Measurements from ENCODE around the gene ZNF865. TPM values are rescaled to one million over a fixed set of nuclear protein-coding genes. Genes with fewer than 3 reads are reported as not detected.
A peak's percentile ranks its signal among the peaks of the same experiment; 100 is the strongest.

ZNF865 gene
- total RNA-seq, 1 experiment from 2014 or later, result 13.2 TPM

DNA sequence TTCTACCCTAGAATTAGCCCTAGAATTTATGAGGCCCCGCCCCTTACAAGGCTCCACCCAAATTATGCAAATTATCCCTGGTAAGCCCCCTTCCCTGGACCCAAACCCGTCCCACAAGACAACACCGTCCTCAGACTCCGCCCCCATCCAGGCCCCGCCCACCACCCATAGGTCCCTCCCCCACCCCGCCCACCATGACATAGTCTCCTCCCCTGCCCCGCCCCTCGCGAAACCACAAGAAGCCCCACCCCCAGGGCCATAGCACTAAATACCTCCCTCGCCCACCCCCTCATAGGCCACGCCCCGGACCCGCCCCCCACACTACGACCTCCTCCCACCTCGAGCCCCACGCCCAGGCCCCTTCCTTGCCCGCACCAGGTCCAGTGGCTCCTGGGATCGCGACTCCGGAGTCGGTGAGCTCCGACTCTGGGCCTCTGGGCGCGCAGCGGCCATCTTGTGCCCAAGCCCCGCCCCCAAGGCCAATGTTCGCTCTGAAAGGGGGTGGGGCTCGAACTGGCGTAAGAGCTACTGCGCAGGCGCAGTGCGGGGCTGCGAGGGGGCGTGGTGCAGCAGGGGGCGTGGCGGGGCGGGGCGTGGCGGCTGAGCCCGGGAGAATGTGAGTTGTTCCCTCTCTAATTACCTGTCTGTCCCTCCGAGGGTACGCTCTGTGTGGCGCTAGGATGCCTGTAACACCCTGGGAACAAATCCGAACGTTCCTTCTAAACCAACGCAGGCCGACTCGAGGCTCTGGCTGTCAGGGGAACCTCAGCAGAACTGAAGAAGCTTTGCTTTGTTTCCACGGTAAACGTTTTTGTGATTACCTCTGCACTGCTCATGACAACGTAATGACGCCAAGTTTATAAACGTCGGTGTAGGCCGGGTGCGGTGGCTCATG is 18.9 kb downstream of the ZNF865 start, which contains the start of gene ZNF784:
ZNF784 (minus strand) TSS at position 458 of the 895 bp plus-strand sequence; CDS start at position 453, 5 bp downstream.
- Histone ChIP-seq H3K9me3 (0 out of 2 replicates have a peak, but pooled peaks cover 6% of the 10 kb centered on the region), H3K36me3 (ENCODE audit: control insufficient read depth, insufficient read depth, low read length) (no peaks in the 10 kb centered on the region), H3K27me3 (replicated peaks; ENCODE audit: control insufficient read depth, insufficient read depth, low read length) (no peaks in the 10 kb centered on the region), H3K4me1 (no peaks in the 10 kb centered on the region), H3K4me3 (ENCODE audit: low read depth, low read length) (peak within 1 kb of the TSS; percentile 74)
- H3K27me3 Mint-ChIP-seq (ENCODE audit: insufficient read depth, unreplicated experiment), result no peaks in the 10 kb centered on the region
- H3K4me1 Mint-ChIP-seq (ENCODE audit: low read depth, unreplicated experiment), result peaks cover 7% of the 10 kb centered on the region
- no TSS peak for BruUV-seq (replicated peaks)
- H3K9me3 Mint-ChIP-seq (ENCODE audit: unreplicated experiment), result no peaks in the 10 kb centered on the region
- H3K27ac Mint-ChIP-seq (ENCODE audit: unreplicated experiment), result peak within 1 kb of the TSS; percentile 85
- peak within 1 kb of the TSS; percentile 73 for H3K4me3 Mint-ChIP-seq (ENCODE audit: unreplicated experiment)
- TF ChIP-seq, protein P1, sequence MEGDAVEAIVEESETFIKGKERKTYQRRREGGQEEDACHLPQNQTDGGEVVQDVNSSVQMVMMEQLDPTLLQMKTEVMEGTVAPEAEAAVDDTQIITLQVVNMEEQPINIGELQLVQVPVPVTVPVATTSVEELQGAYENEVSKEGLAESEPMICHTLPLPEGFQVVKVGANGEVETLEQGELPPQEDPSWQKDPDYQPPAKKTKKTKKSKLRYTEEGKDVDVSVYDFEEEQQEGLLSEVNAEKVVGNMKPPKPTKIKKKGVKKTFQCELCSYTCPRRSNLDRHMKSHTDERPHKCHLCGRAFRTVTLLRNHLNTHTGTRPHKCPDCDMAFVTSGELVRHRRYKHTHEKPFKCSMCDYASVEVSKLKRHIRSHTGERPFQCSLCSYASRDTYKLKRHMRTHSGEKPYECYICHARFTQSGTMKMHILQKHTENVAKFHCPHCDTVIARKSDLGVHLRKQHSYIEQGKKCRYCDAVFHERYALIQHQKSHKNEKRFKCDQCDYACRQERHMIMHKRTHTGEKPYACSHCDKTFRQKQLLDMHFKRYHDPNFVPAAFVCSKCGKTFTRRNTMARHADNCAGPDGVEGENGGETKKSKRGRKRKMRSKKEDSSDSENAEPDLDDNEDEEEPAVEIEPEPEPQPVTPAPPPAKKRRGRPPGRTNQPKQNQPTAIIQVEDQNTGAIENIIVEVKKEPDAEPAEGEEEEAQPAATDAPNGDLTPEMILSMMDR (IDR thresholded peaks at IDR 0.05; ENCODE audit: insufficient read depth in 1 of 2, low read depth in 1 of 2, low read length in 1 of 2, severe bottlenecking in 1 of 2, unreplicated experiment in 1 of 2), result no peak
- H3K36me3 Mint-ChIP-seq (ENCODE audit: insufficient read depth, unreplicated experiment), result peaks cover 31% of the 10 kb centered on the region
- POLR2A ChIA-PET, result interaction anchor here (0.5 to 1.5 kb wide), 15 partner anchors 8 to 322 kb away, joined by 3 to 18 read pairs (median 4); partner anchors contain the start of genes FIZ1, ISOC2, KMT5C and UBE2S
- intact Hi-C loops (cut with micrococcal nuclease; ENCODE audit: unreplicated experiment), result loop anchor here (1.0 to 2.0 kb wide), 3 partner anchors 18 to 44 kb away; partner anchors contain the start of genes FIZ1 and ZNF579
- peak; percentile 94 to 97 for DNase-seq
- CTCF ChIA-PET, result interaction anchor here (0.5 to 2.1 kb wide), 16 partner anchors 8 to 866 kb away, joined by 3 to 30 read pairs (median 4); partner anchors contain the start of genes KMT5C, TMEM238 and ZNF865

DNA sequence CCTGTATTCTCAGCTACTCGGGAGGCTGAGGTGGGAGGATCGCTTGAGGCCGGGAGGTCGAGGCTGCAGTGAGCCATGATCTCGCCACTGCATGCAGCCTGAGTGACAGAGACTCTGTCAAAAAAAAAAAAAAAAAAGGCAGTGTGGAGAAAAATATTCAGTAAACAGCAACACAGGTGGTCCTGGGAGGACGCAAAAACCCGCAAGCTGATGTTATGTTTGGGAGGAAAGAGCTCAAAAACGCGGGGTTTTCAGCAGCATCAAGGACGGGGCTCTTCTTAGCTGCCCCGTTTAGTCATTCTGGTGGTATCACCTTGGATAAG is 19.5 kb downstream of the ZNF865 start:
- peak overlapping the region; percentile 73 for H3K4me3 Mint-ChIP-seq (ENCODE audit: unreplicated experiment)
- H3K27me3 Mint-ChIP-seq (ENCODE audit: insufficient read depth, unreplicated experiment), result no peaks in the 10 kb centered on the region
- Histone ChIP-seq H3K9me3 (0 out of 2 replicates have a peak, but pooled peaks cover 6% of the 10 kb centered on the region), H3K36me3 (ENCODE audit: control insufficient read depth, insufficient read depth, low read length) (no peaks in the 10 kb centered on the region), H3K4me3 (ENCODE audit: low read depth, low read length) (peak overlapping the region; percentile 74), H3K27me3 (replicated peaks; ENCODE audit: control insufficient read depth, insufficient read depth, low read length) (no peaks in the 10 kb centered on the region), H3K4me1 (no peaks in the 10 kb centered on the region)
- ChIA-PET CTCF (interaction anchor here (0.6 to 2.1 kb wide), 15 partner anchors 8 to 865 kb away, joined by 3 to 30 read pairs (median 4); partner anchors contain the start of genes KMT5C, TMEM238 and ZNF865), POLR2A (interaction anchor here (0.5 to 1.5 kb wide), 12 partner anchors 8 to 323 kb away, joined by 3 to 18 read pairs (median 4); partner anchors contain the start of genes FIZ1, ISOC2, UBE2S and ZNF628)
- TF ChIP-seq, protein P1 (IDR thresholded peaks at IDR 0.05; ENCODE audit: insufficient read depth in 1 of 2, low read depth in 1 of 2, low read length in 1 of 2, severe bottlenecking in 1 of 2, unreplicated experiment in 1 of 2), result no peak
- H3K4me1 Mint-ChIP-seq (ENCODE audit: low read depth, unreplicated experiment), result peaks cover 7% of the 10 kb centered on the region
- TSS peak; percentile 59 for BruUV-seq (replicated peaks)
- H3K9me3 Mint-ChIP-seq (ENCODE audit: unreplicated experiment), result no peaks in the 10 kb centered on the region
- intact Hi-C loops (cut with micrococcal nuclease; ENCODE audit: unreplicated experiment), result loop anchor here (2.0 kb wide), 1 partner anchor 44 kb away; the partner anchor contains the start of gene ZNF579
- DNase-seq, result no peak
- H3K36me3 Mint-ChIP-seq (ENCODE audit: insufficient read depth, unreplicated experiment), result peaks cover 25% of the 10 kb centered on the region
- H3K27ac Mint-ChIP-seq (ENCODE audit: unreplicated experiment), result peak overlapping the region; percentile 85

DNA sequence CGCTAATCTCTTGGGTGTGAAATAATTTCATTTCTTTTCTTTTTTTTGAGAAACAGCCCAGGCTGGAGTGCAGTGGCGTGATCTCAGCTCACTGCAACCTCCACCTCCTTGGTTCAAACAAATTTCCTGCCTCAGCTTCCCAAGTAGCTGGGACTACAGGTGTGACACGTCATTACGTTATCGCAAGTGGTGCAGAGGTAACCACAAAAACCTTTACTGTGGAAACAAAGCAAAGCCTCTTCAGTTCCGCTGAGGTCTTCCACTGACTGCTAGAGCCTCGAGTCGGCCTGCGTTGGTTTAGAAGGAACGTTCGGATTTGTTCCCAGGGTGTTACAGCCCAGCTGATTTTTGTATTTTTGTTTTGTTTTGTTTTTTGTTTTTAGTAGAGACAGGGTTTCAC is 20.9 kb downstream of the ZNF865 start:
- intact Hi-C loops (cut with micrococcal nuclease; ENCODE audit: unreplicated experiment), result no loop called here
- Mint-ChIP-seq H3K27ac (ENCODE audit: unreplicated experiment) (no peak overlapping the region), H3K4me1 (ENCODE audit: low read depth, unreplicated experiment) (peaks cover 7% of the 10 kb centered on the region), H3K9me3 (ENCODE audit: unreplicated experiment) (no peaks in the 10 kb centered on the region), H3K27me3 (ENCODE audit: insufficient read depth, unreplicated experiment) (no peaks in the 10 kb centered on the region), H3K4me3 (ENCODE audit: unreplicated experiment) (no peak overlapping the region), H3K36me3 (ENCODE audit: insufficient read depth, unreplicated experiment) (peaks cover 21% of the 10 kb centered on the region)
- Histone ChIP-seq H3K36me3 (ENCODE audit: control insufficient read depth, insufficient read depth, low read length) (no peaks in the 10 kb centered on the region), H3K4me3 (ENCODE audit: low read depth, low read length) (no peak overlapping the region), H3K9me3 (0 out of 2 replicates have a peak, but pooled peaks cover 6% of the 10 kb centered on the region), H3K27me3 (replicated peaks; ENCODE audit: control insufficient read depth, insufficient read depth, low read length) (no peaks in the 10 kb centered on the region), H3K4me1 (no peaks in the 10 kb centered on the region)
- no peak for DNase-seq
- no TSS peak for BruUV-seq (replicated peaks)
- ChIA-PET CTCF (interaction anchor here (0.6 to 1.5 kb wide), 2 partner anchors 122 to 136 kb away, joined by 6 to 10 read pairs; no protein-coding TSS in a partner anchor), POLR2A (interaction anchor here (0.7 to 1.1 kb wide), 2 partner anchors 27 to 191 kb away, joined by 3 to 6 read pairs; partner anchors contain the start of gene FIZ1)
- TF ChIP-seq, protein P1 (IDR thresholded peaks at IDR 0.05; ENCODE audit: insufficient read depth in 1 of 2, low read depth in 1 of 2, low read length in 1 of 2, severe bottlenecking in 1 of 2, unreplicated experiment in 1 of 2), result no peak
